Stomach (tissue), 4 donors: Measurements from ENCODE around the gene DISP3.

Experiments
- CTCF ChIP-seq, 7 experiments: fragments of 450-650 bp in 4 of 7; fragments of 200-600 bp in 3 of 7; sonication (generic) in 3 of 7; IDR thresholded peaks; one replicate each; pipeline ENCODE4 v1.5.1; 2016 to 2019; ENCODE audit warnings: antibody characterized with exemption in 7 of 7, control low read depth in 2 of 7, mild to moderate bottlenecking in 1 of 7
- EP300 ChIP-seq: sonication (generic); formaldehyde crosslinking; IDR thresholded peaks from one replicate; pipeline ENCODE4 v1.6.1; 2017; ENCODE audit warnings: antibody characterized with exemption
- POLR2A ChIP-seq, 4 donors: fragments of 450-650 bp; IDR thresholded peaks; one replicate each; pipeline ENCODE4 v1.6.1; 2016; ENCODE audit warnings: antibody characterized with exemption in 4 of 4, control low read depth in 2 of 4, mild to moderate bottlenecking in 1 of 4, moderate library complexity in 1 of 4
- POLR2AphosphoS5 ChIP-seq, 3 donors: sonication (generic); formaldehyde crosslinking; IDR thresholded peaks; one replicate each; pipeline ENCODE4 v1.6.1; 2016; ENCODE audit warnings: antibody characterized with exemption in 3 of 3

- TF ChIP-seq CTCF (IDR thresholded peaks at IDR 0.05) (no peak), EP300 (no peak), POLR2A (IDR thresholded peaks at IDR 0.05) (no peak), POLR2AphosphoS5 (IDR thresholded peaks at IDR 0.05) (no peak)
These were observed 48.8 kb downstream of the DISP3 start for GRCh38 chr1:11527541-11528452.
